GM23338 (cell line): ENCODE data around the gene FOXP1. TPM values are rescaled to one million over a fixed set of nuclear protein-coding genes. Genes with fewer than 3 reads are reported as not detected.

Source experiments
- ATAC-seq: fragments of 200-7000 bp; cut with Tn5 transposase; 3 replicates; pipeline ENCODE4 v1.9.1; 2020
- DNase-seq: peaks from one replicate; pipeline ENCODE4 v3.0.0-alpha.2; 2015; ENCODE audit warnings: low spot score
- H2AFZ ChIP-seq: fragments of 200-600 bp; sonication (generic); 2 replicates; pipeline ENCODE4 v1.8.0; 2016; ENCODE audit warnings: antibody characterized with exemption, mild to moderate bottlenecking, moderate library complexity
- H3F3A ChIP-seq: fragments of 200-600 bp; sonication (generic); replicated peaks from 2 replicates; pipeline ENCODE4 v1.8.0; 2017; ENCODE audit warnings: antibody characterized with exemption, mixed run types, low read depth
- H3K27ac ChIP-seq: fragments of 200-600 bp; sonication (generic); 2 replicates; pipeline ENCODE4 v1.6.1; 2016; ENCODE audit warnings: low read depth
- H3K27me3 ChIP-seq: fragments of 200-600 bp; sonication (generic); 2 replicates; pipeline ENCODE4 v1.8.0; 2016; ENCODE audit warnings: mild to moderate bottlenecking, mixed run types, moderate library complexity; ENCODE audit not compliant: insufficient read depth
- H3K36me3 ChIP-seq: fragments of 200-600 bp; sonication (generic); 2 replicates; pipeline ENCODE4 v1.8.0; 2016; ENCODE audit warnings: mild to moderate bottlenecking; ENCODE audit not compliant: insufficient read depth
- H3K4me1 ChIP-seq: fragments of 200-600 bp; sonication (generic); 2 replicates; pipeline ENCODE4 v1.8.0; 2016; ENCODE audit warnings: mild to moderate bottlenecking, moderate library complexity; ENCODE audit not compliant: insufficient read depth
- H3K4me2 ChIP-seq: fragments of 200-600 bp; sonication (generic); 2 replicates; pipeline ENCODE4 v1.7.1; 2017; ENCODE audit warnings: mixed run types
- H3K4me3 ChIP-seq: fragments of 200-600 bp; sonication (generic); 2 replicates; pipeline ENCODE4 v1.6.1; 2016; ENCODE audit warnings: mixed run types
- H3K79me2 ChIP-seq: fragments of 200-600 bp; sonication (generic); replicated peaks from 2 replicates; pipeline ENCODE4 v1.8.0; 2017; ENCODE audit warnings: mild to moderate bottlenecking; ENCODE audit not compliant: insufficient read depth
- H3K9me2 ChIP-seq: fragments of 200-600 bp; sonication (generic); 2 replicates; pipeline ENCODE4 v1.8.0; 2017; ENCODE audit not compliant: insufficient read depth
- H4K20me1 ChIP-seq: fragments of 200-600 bp; sonication (generic); replicated peaks from 2 replicates; pipeline ENCODE4 v1.8.0; 2017; ENCODE audit warnings: mild to moderate bottlenecking; ENCODE audit not compliant: insufficient read depth
- H3K27ac Mint-ChIP-seq: 2 replicates; pipeline ENCODE4 v1.8.0; 2020; ENCODE audit warnings: inconsistent platforms, mild to moderate bottlenecking, moderate library complexity, mixed read lengths
- H3K27me3 Mint-ChIP-seq: 3 replicates; pipeline ENCODE4 v1.8.0; 2022; ENCODE audit warnings: low read depth, mild to moderate bottlenecking, moderate library complexity, mixed read lengths, inconsistent platforms; ENCODE audit not compliant: insufficient read depth, poor library complexity
- H3K36me3 Mint-ChIP-seq: 3 replicates; pipeline ENCODE4 v1.8.0; 2021; ENCODE audit warnings: low read depth, mild to moderate bottlenecking, inconsistent platforms, moderate library complexity, mixed read lengths
- H3K4me1 Mint-ChIP-seq: 3 replicates; pipeline ENCODE4 v1.8.0; 2020; ENCODE audit warnings: mild to moderate bottlenecking, inconsistent platforms, mixed read lengths
- H3K4me3 Mint-ChIP-seq: 3 replicates; pipeline ENCODE4 v1.8.0; 2021; ENCODE audit warnings: moderate library complexity, mild to moderate bottlenecking, inconsistent platforms, mixed read lengths
- H3K9me3 Mint-ChIP-seq: 3 replicates; pipeline ENCODE4 v1.8.0; 2020; ENCODE audit warnings: moderate library complexity, mild to moderate bottlenecking, inconsistent platforms, mixed read lengths
- CREB1 ChIP-seq: fragments of 250-450 bp; sonication (Bioruptor Pico); IDR thresholded peaks from 2 replicates; pipeline ENCODE4 v1.5.0; 2020; ENCODE audit warnings: low read depth, mild to moderate bottlenecking, moderate library complexity
- CTCF ChIP-seq, 2 experiments: fragments of 200-600 bp in 1 of 2; sonication (generic) in 1 of 2; conservative IDR thresholded peaks; 2 replicates each; pipeline versions ENCODE4 v1.5.1 to v1.6.1; 2016 to 2017; ENCODE audit warnings: antibody characterized with exemption in 2 of 2, low read depth in 2 of 2, mild to moderate bottlenecking in 2 of 2, moderate library complexity in 1 of 2
- ETS1 ChIP-seq: IDR thresholded peaks from 2 replicates; pipeline ENCODE4 v1.6.1; 2016; ENCODE audit warnings: antibody characterized with exemption
- EZH2 ChIP-seq: fragments of 200-600 bp; sonication (generic); IDR thresholded peaks from one replicate; pipeline ENCODE4 v1.8.0; 2017; ENCODE audit warnings: antibody characterized with exemption, mild to moderate bottlenecking, low read depth; ENCODE audit not compliant: unreplicated experiment
- EZH2phosphoT487 ChIP-seq: fragments of 200-600 bp; sonication (generic); IDR thresholded peaks from one replicate; pipeline ENCODE4 v1.8.1; 2018; ENCODE audit warnings: antibody characterized with exemption; ENCODE audit not compliant: unreplicated experiment
- JUNB ChIP-seq: IDR thresholded peaks from one replicate; pipeline ENCODE4 v1.6.1; 2016; ENCODE audit warnings: antibody characterized with exemption; ENCODE audit not compliant: unreplicated experiment
- NANOG ChIP-seq: IDR thresholded peaks from 2 replicates; pipeline ENCODE4 v1.6.1; 2016; ENCODE audit warnings: antibody characterized with exemption, borderline replicate concordance
- POLR2AphosphoS5 ChIP-seq: IDR thresholded peaks from 2 replicates; pipeline ENCODE4 v1.6.1; 2016; ENCODE audit warnings: antibody characterized with exemption, low read depth
- REST ChIP-seq: IDR thresholded peaks from one replicate; pipeline ENCODE4 v1.6.1; 2018; ENCODE audit warnings: antibody characterized with exemption; ENCODE audit not compliant: unreplicated experiment
- ZNF114 ChIP-seq: fragments of 250-450 bp; sonication (Bioruptor Pico); IDR thresholded peaks from 2 replicates; pipeline ENCODE4 v1.5.0; 2020; ENCODE audit warnings: mild to moderate bottlenecking, moderate library complexity
- ZNF331 ChIP-seq: fragments of 250-450 bp; sonication (Bioruptor Pico); IDR thresholded peaks from 2 replicates; pipeline ENCODE4 v1.5.0; 2020; ENCODE audit warnings: low read depth, mild to moderate bottlenecking, moderate library complexity
- polyA plus RNA-seq: library from polyadenylated mRNA; unstranded; fragments of >200 nt; fragmentation: Nextera tagmentation; extraction: Ambion mirVana; gene quantifications from 2 replicates; pipeline ENCODE4 v1.2.1, GENCODE V29; 2016
- total RNA-seq: library from RNA; depleted of rRNA; stranded (reverse); fragments of >200 nt; shearing (Covaris generic); gene quantifications from 2 replicates; pipeline ENCODE4 v1.2.3, GENCODE V29; 2014

The FOXP1 gene
- total and polyA plus RNA-seq, 2 experiments from 2014 or later = 32.9 to 35.5 TPM

DNA sequence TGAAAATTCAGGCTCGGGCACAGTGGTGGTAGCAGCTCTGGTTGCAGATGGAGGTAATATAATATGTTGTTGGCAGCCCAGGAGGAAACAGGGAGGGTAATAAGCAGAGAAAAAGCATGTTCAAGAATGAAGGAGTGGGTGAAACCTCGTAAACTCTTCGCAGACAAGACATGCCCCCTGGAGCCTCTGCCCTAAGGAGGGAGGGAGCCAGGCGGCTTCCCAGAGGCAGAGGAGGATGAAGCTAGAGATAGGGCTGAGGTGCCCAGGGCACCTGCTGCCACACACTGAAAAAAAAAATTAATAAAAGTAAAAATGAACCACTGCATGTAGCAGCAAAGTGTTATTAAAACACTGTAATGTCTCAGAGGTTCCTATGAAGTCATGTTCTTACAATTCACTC is 137.3 kb downstream of the FOXP1 start (continued):
- TF ChIP-seq REST = no peak
- no peak for TF ChIP-seq CTCF (conservative IDR thresholded peaks at IDR 0.05; ENCODE audit: low read depth in 2 of 2)
- TF ChIP-seq ETS1 = no peak
- TF ChIP-seq ZNF331 (CRISPR knock-in tag) = no peak

GRCh38 chr3:71444861-71445259 is 138.7 kb downstream of the FOXP1 start:
- no peaks in the 10 kb centered on the region for H3K9me3 Mint-ChIP-seq
- no peak overlapping the region for H3K4me2 ChIP-seq
- no peak overlapping the region for H2AFZ ChIP-seq
- TF ChIP-seq NANOG (no peak), JUNB (no peak), ZNF114 (CRISPR knock-in tag) (no peak), CTCF (conservative IDR thresholded peaks at IDR 0.05; ENCODE audit: low read depth in 2 of 2) (no peak), CREB1 (CRISPR knock-in tag) (no peak), REST (no peak), POLR2AphosphoS5 (no peak), EZH2 (no peak), EZH2phosphoT487 (no peak), ETS1 (no peak)

More at GRCh38 chr3:71444861-71445259, 138.7 kb downstream of the FOXP1 start:
- no peak overlapping the region for H3K4me3 Mint-ChIP-seq
- Histone ChIP-seq H4K20me1 (no peaks in the 10 kb centered on the region), H3K4me1 (peaks cover 1% of the 10 kb centered on the region; the same call in 1 of the 2 replicates), H3F3A (no peaks in the 10 kb centered on the region), H3K79me2 (no peaks in the 10 kb centered on the region), H3K27ac (peak overlapping the region; percentile 48; the same call in 1 of the 2 replicates), H3K36me3 (no peaks in the 10 kb centered on the region), H3K4me3 (no peak overlapping the region), H3K9me2 (no peaks in the 10 kb centered on the region), H3K27me3 (no peaks in the 10 kb centered on the region)
- DNase-seq = no peak
- no peak overlapping the region for H3K27ac Mint-ChIP-seq
- peaks cover 9% of the 10 kb centered on the region; the same call in 2 of the 3 replicates for H3K4me1 Mint-ChIP-seq
- H3K27me3 Mint-ChIP-seq = peaks cover 10% of the 10 kb centered on the region
- no peaks in the 10 kb centered on the region for H3K36me3 Mint-ChIP-seq
- no peak for ATAC-seq
